GM21576 (cell line): ENCODE results near the gene COL6A2.

ENCODE experiments used
- ATAC-seq: cut with Tn5 transposase; IDR thresholded peaks from one replicate; pipeline ENCODE4 v1.9.1; 2021; ENCODE audit warnings: mild to moderate bottlenecking, moderate library complexity; ENCODE audit not compliant: unreplicated experiment

Gene COL6A2

GRCh38 chr21:46151989-46152926, 54.3 kb downstream of the COL6A2 start:
- ATAC-seq = no peak

GRCh38 chr21:46152927-46153246, 55.0 kb downstream of the COL6A2 start:
- no peak for ATAC-seq

- no peak for ATAC-seq
Observed at GRCh38 chr21:46153247-46154154, 55.6 kb downstream of the COL6A2 start.

GRCh38 chr21:46154155-46154954, 56.4 kb downstream of the COL6A2 start:
- no peak for ATAC-seq

- ATAC-seq = no peak
Observed at GRCh38 chr21:46154955-46155513, 57.1 kb downstream of the COL6A2 start.

- ATAC-seq = no peak
Observed at GRCh38 chr21:46155514-46156377, 57.8 kb downstream of the COL6A2 start, which contains the start of gene FTCD. FTCD (minus strand) TSS chr21:46155579; CDS start chr21:46155523, 56 bp downstream.

- ATAC-seq = no peak
Observed at GRCh38 chr21:46156378-46156645, 58.4 kb downstream of the COL6A2 start.

GRCh38 chr21:46156678-46157077, 58.8 kb downstream of the COL6A2 start:
- no peak for ATAC-seq

- no peak for ATAC-seq
Observed at GRCh38 chr21:46157396-46157986, 59.6 kb downstream of the COL6A2 start.

GRCh38 chr21:46157987-46158451, 60.1 kb downstream of the COL6A2 start:
- ATAC-seq = no peak

- no peak for ATAC-seq
Observed at GRCh38 chr21:46158666-46159300, 60.9 kb downstream of the COL6A2 start.

GRCh38 chr21:46159390-46159789, 61.5 kb downstream of the COL6A2 start:
- no peak for ATAC-seq

GRCh38 chr21:46159841-46160656, 62.1 kb downstream of the COL6A2 start:
- ATAC-seq = no peak

GRCh38 chr21:46160657-46160906, 62.7 kb downstream of the COL6A2 start:
- ATAC-seq = no peak

- no peak for ATAC-seq
Observed at GRCh38 chr21:46160907-46161632, 63.2 kb downstream of the COL6A2 start.

- ATAC-seq = no peak
Observed at GRCh38 chr21:46161633-46162592, 64.0 kb downstream of the COL6A2 start.
